GM23248 (cell line): ENCODE data around the gene SEL1L3.

Experiments
- EZH2 ChIP-seq: fragments of 200-600 bp; sonication (generic); IDR thresholded peaks from 2 replicates; pipeline ENCODE4 v1.6.1; 2018; ENCODE audit warnings: antibody characterized with exemption, mild to moderate bottlenecking; ENCODE audit not compliant: insufficient read depth, poor library complexity, severe bottlenecking
- EZH2phosphoT487 ChIP-seq: fragments of 200-600 bp; sonication (generic); IDR thresholded peaks from 2 replicates; pipeline ENCODE4 v1.6.1; 2018; ENCODE audit warnings: antibody characterized with exemption, moderate library complexity, mild to moderate bottlenecking, low read depth; ENCODE audit not compliant: insufficient read depth

DNA sequence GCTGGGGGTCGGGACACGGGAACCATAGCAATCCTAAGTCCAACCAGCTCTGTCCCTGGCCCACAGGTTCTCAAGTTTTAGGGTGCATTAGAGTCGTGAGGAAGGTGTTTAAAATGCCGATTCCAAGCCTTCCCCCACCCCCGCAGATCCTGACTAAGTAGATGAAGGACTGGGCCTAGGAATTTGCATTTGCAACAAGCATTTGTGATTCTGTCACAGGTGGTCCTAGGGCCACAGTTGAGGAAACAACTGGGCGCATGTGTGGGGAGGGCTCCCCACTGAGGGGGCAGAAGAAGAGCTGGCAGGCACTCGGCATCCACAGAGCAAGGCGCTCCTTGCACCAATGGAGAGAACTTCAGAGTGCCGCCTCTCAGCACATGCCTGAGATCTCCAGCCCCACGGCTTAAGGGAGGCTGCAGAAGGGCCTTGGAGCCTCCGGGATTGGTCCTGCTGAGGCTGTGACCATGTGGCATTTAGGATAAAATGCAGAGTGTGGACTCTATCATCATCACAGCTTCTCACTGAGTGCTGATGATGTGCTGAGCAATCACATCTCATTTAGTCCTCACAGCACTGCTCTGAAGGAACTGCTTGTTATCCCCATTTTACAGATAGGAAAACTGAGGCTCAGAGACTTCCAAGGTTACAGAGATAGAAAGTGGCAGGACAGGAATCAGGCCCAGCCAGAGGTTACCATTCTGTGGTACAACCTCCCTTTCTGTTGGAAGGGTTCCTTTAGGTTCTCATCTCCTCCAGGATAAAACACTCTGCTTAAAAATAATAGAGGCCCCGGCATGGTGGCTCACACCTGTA lies 16.7 kb downstream of the SEL1L3 start:
- TF ChIP-seq EZH2 (no peak), EZH2phosphoT487 (no peak)
